Ascending aorta (tissue), 2 donors: ENCODE data around the gene MACO1. TPM values are rescaled to one million over a fixed set of nuclear protein-coding genes. Genes with fewer than 3 reads are reported as not detected.
A peak's percentile ranks its signal among the peaks of the same experiment; 100 is the strongest.

Experiments
- DNase-seq, 2 donors: peaks; one replicate each; pipeline ENCODE4 v3.0.0-alpha.2; 2019; ENCODE audit warnings: low spot score in 2 of 2
- H3K27ac ChIP-seq, 2 donors: fragments of 200-600 bp; sonication (generic); one replicate each; pipeline ENCODE4 v1.5.1; 2016 to 2017; ENCODE audit warnings: mild to moderate bottlenecking in 1 of 2
- H3K27me3 ChIP-seq: fragments of 200-600 bp; sonication (generic); one replicate; pipeline ENCODE4 v1.5.1; 2017
- H3K36me3 ChIP-seq, 2 donors: fragments of 200-600 bp; sonication (generic); one replicate each; pipeline ENCODE4 v1.5.1; 2016
- H3K4me1 ChIP-seq, 2 donors: fragments of 200-600 bp; sonication (generic); one replicate each; pipeline ENCODE4 v1.5.1; 2016 to 2017; ENCODE audit warnings: mild to moderate bottlenecking in 1 of 2
- H3K4me3 ChIP-seq, 2 donors: fragments of 200-600 bp; sonication (generic); one replicate each; pipeline ENCODE4 v1.5.1; 2016 to 2017; ENCODE audit warnings: mild to moderate bottlenecking in 1 of 2
- H3K9me3 ChIP-seq, 2 donors: fragments of 200-600 bp; sonication (generic); one replicate each; pipeline ENCODE4 v1.5.1; 2016
- CTCF ChIP-seq, 3 experiments: fragments of 200-600 bp in 2 of 3; fragments of 450-650 bp in 1 of 3; sonication (generic) in 2 of 3; IDR thresholded peaks; one replicate each; pipeline ENCODE4 v1.5.1; 2016 to 2019; ENCODE audit warnings: antibody characterized with exemption in 3 of 3, mild to moderate bottlenecking in 1 of 3, moderate library complexity in 1 of 3
- intact Hi-C: fragments of 100-400 bp; cut with DNase I; formaldehyde crosslinking; loops from one replicate; pipeline ENCODE4 v1.15.1; 2023
- total RNA-seq: library from RNA; depleted of rRNA; stranded (reverse); fragments of >200 nt; gene quantifications from one replicate; pipeline ENCODE4 v1.1.0, GENCODE V29; 2016

MACO1 gene
- total RNA-seq, 1 donor from 2014 or later: 49.2 TPM

- Histone ChIP-seq H3K4me3 (peak overlapping the region in 1 of 2 donors; percentile 98), H3K4me1 (peaks cover 25 to 47% of the 10 kb centered on the region in 2 donors), H3K27me3 (no peaks in the 10 kb centered on the region), H3K9me3 (no peaks in the 10 kb centered on the region), H3K36me3 (no peaks in the 10 kb centered on the region), H3K27ac (peak overlapping the region; percentile 90 to 93)
- DNase-seq: no peak
- intact Hi-C loops: loop anchor here (10.0 kb wide), 1 partner anchor 301 kb away; the partner anchor contains the start of gene RSRP1
- TF ChIP-seq CTCF (IDR thresholded peaks at IDR 0.05): no peak
These were observed 115.1 kb downstream of the MACO1 start for GRCh38 chr1:25545767-25546166.

- TF ChIP-seq CTCF (IDR thresholded peaks at IDR 0.05): no peak
- DNase-seq: no peak
- Histone ChIP-seq H3K27ac (peak overlapping the region; percentile 90 to 93), H3K9me3 (no peaks in the 10 kb centered on the region), H3K36me3 (no peaks in the 10 kb centered on the region), H3K4me1 (peaks cover 25 to 51% of the 10 kb centered on the region in 2 donors), H3K27me3 (no peaks in the 10 kb centered on the region), H3K4me3 (no peak overlapping the region)
- intact Hi-C loops: loop anchor here (10.0 kb wide), 1 partner anchor 301 kb away; the partner anchor contains the start of gene RSRP1
These were observed 115.5 kb downstream of the MACO1 start for GRCh38 chr1:25546193-25546592.

GRCh38 chr1:25548601-25549000, 117.9 kb downstream of the MACO1 start:
- intact Hi-C loops: loop anchor here (10.0 kb wide), 1 partner anchor 304 kb away; the partner anchor contains the start of gene RSRP1

GRCh38 chr1:25549273-25550154, 118.8 kb downstream of the MACO1 start:
- Histone ChIP-seq H3K4me1 (peaks cover 16 to 71% of the 10 kb centered on the region in 2 donors), H3K27me3 (no peaks in the 10 kb centered on the region), H3K27ac (peak overlapping the region; percentile 86 to 89), H3K4me3 (peak overlapping the region; percentile 16 to 23), H3K36me3 (peaks cover 0 to under 1% of the 10 kb centered on the region in 2 donors), H3K9me3 (no peaks in the 10 kb centered on the region)
- TF ChIP-seq CTCF (IDR thresholded peaks at IDR 0.05): no peak
- DNase-seq: peak; percentile 31 to 80
- intact Hi-C loops: loop anchor here (10.0 kb wide), 1 partner anchor 305 kb away; the partner anchor contains the start of gene RSRP1

More at GRCh38 chr1:25548601-25549000, 117.9 kb downstream of the MACO1 start:
- H3K36me3 ChIP-seq: no peaks in the 10 kb centered on the region
- H3K27me3 ChIP-seq: no peaks in the 10 kb centered on the region
- H3K27ac ChIP-seq: peak overlapping the region; percentile 86 to 89
- no peak overlapping the region for H3K4me3 ChIP-seq
- no peak for DNase-seq
- no peaks in the 10 kb centered on the region for H3K9me3 ChIP-seq
- peaks cover 22 to 62% of the 10 kb centered on the region in 2 donors for H3K4me1 ChIP-seq
- TF ChIP-seq CTCF (IDR thresholded peaks at IDR 0.05): no peak

Other genes with a start within 250 kb of the MACO1 start
- gene SYF2, start 198.4 kb upstream of the MACO1 start, total RNA-seq: 14.3 TPM
- 126 TPM for gene RSRP1, start 183.4 kb upstream of the MACO1 start, total RNA-seq
- not detected for gene RHD, start 158.4 kb upstream of the MACO1 start, total RNA-seq
- 143 TPM for gene TMEM50A, start 92.6 kb upstream of the MACO1 start, total RNA-seq
- gene RHCE, start 10.1 kb upstream of the MACO1 start, total RNA-seq: not detected
- gene LDLRAP1, start 112.7 kb downstream of the MACO1 start, total RNA-seq: 75.4 TPM
- 14.3 TPM for gene MAN1C1, start 185.9 kb downstream of the MACO1 start, total RNA-seq